Stimulated activated naive CD4-positive, alpha-beta T cell treated with Interleukin-2 at 50 U/mL for 16 hours (primary cell): ENCODE data around the gene EML6.

Source experiments
- DNase-seq: peaks from one replicate; lab custom pipeline; 2025; lab: John Stamatoyannopoulos, UW

EML6 gene

GRCh38 chr2:54758951-54759350 is 35.5 kb downstream of the EML6 start:
- no peak for DNase-seq

GRCh38 chr2:54760310-54760709 is 36.8 kb downstream of the EML6 start:
- no peak for DNase-seq

GRCh38 chr2:54763636-54764291 is 40.3 kb downstream of the EML6 start:
- DNase-seq, result no peak

GRCh38 chr2:54767921-54768320 is 44.5 kb downstream of the EML6 start:
- DNase-seq, result no peak

GRCh38 chr2:54768772-54769428 is 45.4 kb downstream of the EML6 start:
- no peak for DNase-seq

- no peak for DNase-seq
Measured at GRCh38 chr2:54770211-54770610, 46.7 kb downstream of the EML6 start.

GRCh38 chr2:54770676-54771075 is 47.2 kb downstream of the EML6 start:
- no peak for DNase-seq

GRCh38 chr2:54771166-54771885 is 47.9 kb downstream of the EML6 start:
- DNase-seq, result no peak

GRCh38 chr2:54772110-54772509 is 48.6 kb downstream of the EML6 start:
- no peak for DNase-seq

- DNase-seq, result no peak
Measured at GRCh38 chr2:54772531-54772930, 49.1 kb downstream of the EML6 start.

- no peak for DNase-seq
Measured at GRCh38 chr2:54773233-54773632, 49.8 kb downstream of the EML6 start.

- DNase-seq, result no peak
Measured at GRCh38 chr2:54773838-54774237, 50.4 kb downstream of the EML6 start.

GRCh38 chr2:54775710-54776109 is 52.2 kb downstream of the EML6 start:
- DNase-seq, result no peak

- DNase-seq, result no peak
Measured at GRCh38 chr2:54776494-54776893, 53.0 kb downstream of the EML6 start.

- DNase-seq, result no peak
Measured at GRCh38 chr2:54783349-54783748, 59.9 kb downstream of the EML6 start.

- no peak for DNase-seq
Measured at GRCh38 chr2:54787270-54787669, 63.8 kb downstream of the EML6 start.

GRCh38 chr2:54787755-54788366 is 64.4 kb downstream of the EML6 start:
- DNase-seq, result no peak

GRCh38 chr2:54789878-54790277 is 66.4 kb downstream of the EML6 start:
- DNase-seq, result no peak

GRCh38 chr2:54791831-54792230 is 68.4 kb downstream of the EML6 start:
- DNase-seq, result no peak

- no peak for DNase-seq
Measured at GRCh38 chr2:54797307-54797706, 73.8 kb downstream of the EML6 start.

- no peak for DNase-seq
Measured at GRCh38 chr2:54801352-54801751, 77.9 kb downstream of the EML6 start.

- DNase-seq, result no peak
Measured at GRCh38 chr2:54803783-54804751, 80.6 kb downstream of the EML6 start.
